GM12874 (cell line): Measurements from ENCODE around the gene SMC1B.

Experiments used
- TF ChIP-seq, protein P1 (sequence below): IDR thresholded peaks from 2 replicates; pipeline ENCODE4 v1.5.1; 2011; ENCODE audit warnings: low read depth, mild to moderate bottlenecking, control low read depth, low read length, moderate library complexity; ENCODE audit not compliant: insufficient read depth

SMC1B gene

DNA sequence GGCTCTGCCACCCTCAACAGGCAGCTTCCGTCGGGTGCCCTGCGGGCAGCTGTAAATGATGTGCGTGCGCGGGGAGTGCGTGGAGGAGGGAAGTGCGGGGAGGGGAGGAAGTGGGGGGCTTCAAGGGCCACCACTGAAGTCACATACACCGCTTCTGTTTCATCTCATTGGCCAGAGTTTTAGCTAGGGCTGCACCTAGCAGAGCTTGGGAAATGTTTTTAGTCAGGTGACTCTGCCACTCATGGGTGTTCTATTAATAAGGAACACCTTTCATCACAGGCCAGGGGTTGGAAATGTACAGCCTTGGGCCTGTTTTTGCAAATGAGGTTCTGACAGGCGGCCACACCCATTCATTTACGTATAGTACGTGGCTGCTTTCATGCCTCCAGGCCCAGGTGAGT, 89.1 kb downstream of the SMC1B start:
- TF ChIP-seq, protein P1, sequence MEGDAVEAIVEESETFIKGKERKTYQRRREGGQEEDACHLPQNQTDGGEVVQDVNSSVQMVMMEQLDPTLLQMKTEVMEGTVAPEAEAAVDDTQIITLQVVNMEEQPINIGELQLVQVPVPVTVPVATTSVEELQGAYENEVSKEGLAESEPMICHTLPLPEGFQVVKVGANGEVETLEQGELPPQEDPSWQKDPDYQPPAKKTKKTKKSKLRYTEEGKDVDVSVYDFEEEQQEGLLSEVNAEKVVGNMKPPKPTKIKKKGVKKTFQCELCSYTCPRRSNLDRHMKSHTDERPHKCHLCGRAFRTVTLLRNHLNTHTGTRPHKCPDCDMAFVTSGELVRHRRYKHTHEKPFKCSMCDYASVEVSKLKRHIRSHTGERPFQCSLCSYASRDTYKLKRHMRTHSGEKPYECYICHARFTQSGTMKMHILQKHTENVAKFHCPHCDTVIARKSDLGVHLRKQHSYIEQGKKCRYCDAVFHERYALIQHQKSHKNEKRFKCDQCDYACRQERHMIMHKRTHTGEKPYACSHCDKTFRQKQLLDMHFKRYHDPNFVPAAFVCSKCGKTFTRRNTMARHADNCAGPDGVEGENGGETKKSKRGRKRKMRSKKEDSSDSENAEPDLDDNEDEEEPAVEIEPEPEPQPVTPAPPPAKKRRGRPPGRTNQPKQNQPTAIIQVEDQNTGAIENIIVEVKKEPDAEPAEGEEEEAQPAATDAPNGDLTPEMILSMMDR: no peak

DNA sequence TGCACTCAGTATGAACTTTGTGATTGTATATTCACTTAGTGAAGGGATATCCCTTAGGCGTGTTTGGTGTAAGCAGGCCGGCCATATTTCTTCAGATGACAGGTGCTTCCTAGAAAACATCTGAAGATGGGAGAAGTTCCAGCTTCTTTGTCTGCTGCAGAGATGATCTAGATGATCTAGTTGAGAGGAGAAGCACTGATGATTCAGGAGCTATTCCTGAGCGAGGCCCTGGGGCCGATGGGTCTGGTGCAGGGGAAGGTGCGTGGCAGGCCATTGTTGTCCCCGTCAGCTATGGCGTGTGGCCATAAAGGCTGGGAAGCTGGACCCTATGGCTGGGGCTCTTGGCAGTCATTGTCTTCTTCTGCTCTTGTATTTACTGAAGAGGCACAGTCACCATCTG, 89.7 kb downstream of the SMC1B start:
- TF ChIP-seq, protein P1: no peak

DNA sequence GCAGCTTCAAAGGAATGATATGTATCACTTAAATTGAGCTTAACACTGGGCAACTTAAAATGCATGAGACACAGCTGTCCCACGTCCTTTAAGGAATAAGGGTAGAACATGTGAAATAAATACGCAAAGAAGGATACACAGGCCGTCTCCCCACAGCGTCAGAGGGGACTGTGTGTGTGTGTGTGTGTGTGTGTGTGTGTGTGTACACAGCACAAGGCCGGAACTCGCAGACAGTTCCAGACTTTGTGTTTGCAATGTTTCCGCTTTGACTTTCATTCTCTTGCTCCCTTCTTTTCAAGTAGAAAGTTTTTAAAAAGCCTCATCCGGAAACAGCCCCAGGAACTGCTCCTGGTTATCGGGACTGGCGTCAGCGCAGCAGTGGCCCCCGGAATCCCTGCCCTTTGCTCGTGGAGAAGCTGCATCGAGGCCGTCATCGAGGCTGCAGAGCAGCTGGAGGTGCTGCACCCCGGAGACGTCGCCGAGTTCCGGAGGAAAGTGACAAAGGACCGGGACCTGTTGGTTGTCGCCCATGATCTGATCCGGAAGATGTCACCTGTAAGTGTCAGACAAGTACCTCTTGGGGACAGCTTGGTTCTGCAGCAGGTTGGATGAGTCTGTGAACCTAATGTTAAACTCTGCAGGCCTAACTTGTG, 90.4 kb downstream of the SMC1B start:
- TF ChIP-seq, protein P1: no peak

DNA sequence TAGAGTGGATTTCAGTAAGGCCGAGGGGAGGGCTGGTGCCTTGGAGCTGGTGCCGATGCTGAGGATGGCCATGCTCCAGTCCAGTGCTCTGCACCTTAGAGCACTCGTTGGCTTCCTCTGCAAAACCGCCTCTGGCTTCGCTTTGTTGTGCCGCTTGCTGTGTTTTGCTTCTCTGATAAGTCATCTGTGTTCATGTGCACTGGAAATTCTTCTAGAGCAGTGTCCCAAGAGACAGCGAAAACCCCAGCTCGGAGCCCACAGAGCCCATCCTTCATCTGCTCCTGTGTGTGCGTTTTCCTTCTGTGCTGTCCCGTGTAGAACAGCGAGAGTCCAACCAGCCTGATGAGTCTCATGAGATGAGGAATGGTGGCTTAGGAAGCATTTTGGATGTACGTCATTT, 91.6 kb downstream of the SMC1B start:
- TF ChIP-seq, protein P1: no peak

DNA sequence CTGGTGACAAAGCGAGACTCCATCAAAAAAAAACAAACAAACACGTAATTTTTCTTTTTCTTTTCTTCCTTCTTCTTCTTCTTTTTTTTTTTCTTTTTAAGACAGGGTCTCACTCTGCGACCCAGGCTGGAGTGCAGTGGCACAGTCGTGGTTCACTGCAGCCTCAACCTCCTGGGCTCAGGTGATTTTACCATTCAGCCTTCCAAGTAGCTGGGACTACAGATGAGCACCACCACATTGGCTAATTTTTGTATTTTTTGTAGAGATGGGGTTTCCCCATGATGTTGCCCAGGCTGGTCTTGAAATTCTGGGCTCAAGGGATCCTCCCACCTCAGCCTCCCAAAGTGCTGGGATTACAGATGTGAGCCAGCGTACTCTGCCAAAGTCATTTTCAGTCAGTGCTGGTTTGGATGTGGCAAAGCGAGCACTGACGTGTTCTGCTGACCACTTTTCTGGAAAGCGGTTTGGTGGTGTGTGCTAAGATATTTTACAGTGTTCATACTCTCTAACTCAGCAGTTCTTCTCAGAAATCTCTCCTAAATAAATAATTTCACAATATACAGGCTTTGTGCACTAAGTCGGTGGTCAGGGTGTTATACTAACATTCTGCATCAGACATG, 92.9 kb downstream of the SMC1B start:
- TF ChIP-seq, protein P1: no peak

DNA sequence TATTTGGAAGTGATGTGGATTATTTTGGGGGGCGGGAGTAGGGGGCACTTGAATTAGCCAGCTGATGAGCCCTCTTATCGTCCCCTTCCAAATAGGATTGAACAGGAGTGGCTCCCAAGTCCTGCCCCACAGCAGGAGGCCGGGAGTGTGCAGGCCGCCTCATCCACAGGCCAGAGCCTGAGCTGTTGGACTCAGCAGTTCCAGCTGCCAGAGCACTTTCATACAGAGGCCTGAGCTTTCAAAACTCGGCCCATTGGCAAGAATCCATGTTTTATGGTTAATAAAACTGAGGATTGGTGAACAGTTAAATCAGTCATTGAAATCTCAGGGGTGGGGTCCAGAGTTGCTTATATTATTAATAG, 94.1 kb downstream of the SMC1B start:
- TF ChIP-seq, protein P1: no peak

DNA sequence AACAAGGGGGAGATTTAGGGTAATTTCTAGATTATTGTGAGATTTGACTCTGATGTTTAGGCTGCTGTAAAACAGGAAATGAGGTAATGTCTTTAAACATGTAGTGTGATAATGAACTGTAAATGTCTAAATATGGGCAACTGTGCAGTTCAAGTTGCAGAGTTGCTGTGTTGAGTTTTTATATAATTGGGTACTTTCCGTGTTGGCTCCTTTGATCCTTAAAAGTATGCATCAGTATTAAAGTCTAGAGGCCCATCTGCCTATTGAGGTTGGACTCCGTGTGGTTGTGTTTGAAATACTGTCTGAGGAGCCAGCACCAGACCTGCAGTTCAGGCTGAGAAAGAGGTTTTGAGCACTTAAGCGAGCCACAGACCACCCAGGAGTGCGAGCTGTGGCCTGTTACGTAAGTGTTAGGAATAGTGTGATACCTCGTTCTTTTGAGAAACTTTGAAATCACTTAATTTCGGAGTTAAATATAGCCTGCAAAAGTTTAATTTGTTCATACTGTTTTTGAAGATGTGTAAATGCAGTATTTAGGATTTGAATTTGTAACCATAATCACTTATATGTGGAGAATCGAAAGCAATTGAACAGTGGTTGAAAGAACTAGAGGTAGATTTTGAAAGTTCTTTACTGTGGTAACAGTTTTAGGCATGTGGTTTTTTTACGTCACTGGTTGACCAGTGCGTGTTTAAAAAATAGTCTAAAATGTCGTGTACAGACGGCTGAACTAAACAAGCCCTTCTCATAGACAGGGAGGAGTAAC, 94.7 kb downstream of the SMC1B start:
- TF ChIP-seq, protein P1: no peak
